HG03354 (cell line): ENCODE measurements around the gene EPHA2.
"Not testable (repeated sequence)": the region's sequence is repeated elsewhere in the genome, so short reads cannot be mapped to it uniquely, and the experiment has no call there.

Experiments
- ATAC-seq: cut with Tn5 transposase; IDR thresholded peaks from one replicate; pipeline ENCODE4 v1.9.1; 2021; ENCODE audit warnings: mild to moderate bottlenecking; ENCODE audit not compliant: unreplicated experiment, poor library complexity, severe bottlenecking

The EPHA2 gene

DNA sequence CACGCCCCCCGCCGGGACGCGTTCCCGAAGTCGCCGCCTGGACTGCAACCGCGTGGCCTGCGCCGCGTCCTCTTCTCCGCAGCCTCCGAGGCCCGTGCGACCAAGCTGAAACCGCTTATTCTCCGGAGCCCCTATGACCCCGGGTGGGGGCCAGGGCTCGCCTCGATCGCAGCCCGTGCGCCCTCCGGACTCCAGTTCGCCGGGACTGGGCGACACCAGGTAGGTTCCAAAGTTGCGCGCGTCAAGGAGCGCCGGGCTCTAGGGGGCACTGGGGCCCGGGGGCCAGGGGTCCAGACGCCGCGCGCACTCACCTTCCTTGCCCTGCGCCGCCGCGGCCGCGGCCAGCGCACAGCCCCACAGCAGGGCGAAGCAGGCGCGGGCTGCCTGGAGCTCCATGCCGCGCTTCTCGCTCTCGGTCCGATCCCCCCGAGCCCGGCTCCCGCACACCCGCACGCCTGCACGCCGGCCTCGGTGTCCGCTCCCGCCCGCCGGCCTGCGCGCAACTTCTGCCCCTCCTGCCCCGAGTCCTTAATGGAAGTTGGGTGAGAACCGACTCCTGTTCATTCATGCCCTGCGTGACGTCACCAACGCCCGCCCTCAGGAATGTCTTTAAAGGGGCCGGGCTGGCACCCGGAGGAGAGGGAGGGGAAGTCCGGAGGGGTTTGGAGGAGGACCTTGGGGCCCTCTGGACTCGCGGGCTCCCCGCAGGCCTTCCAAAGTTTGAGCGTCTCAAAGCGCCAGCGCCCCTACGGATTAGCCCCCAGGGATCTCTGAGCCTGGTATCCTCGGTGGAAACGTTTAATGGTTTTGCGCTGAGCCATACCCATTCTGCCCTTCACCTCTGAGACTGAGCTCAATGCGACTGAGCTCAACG, at the start of gene EPHA2:
TSS of gene EPHA2 (minus strand) at position 533 of the 874 bp plus-strand sequence. CDS start at position 396, 137 bp downstream.
- no peak for ATAC-seq

DNA sequence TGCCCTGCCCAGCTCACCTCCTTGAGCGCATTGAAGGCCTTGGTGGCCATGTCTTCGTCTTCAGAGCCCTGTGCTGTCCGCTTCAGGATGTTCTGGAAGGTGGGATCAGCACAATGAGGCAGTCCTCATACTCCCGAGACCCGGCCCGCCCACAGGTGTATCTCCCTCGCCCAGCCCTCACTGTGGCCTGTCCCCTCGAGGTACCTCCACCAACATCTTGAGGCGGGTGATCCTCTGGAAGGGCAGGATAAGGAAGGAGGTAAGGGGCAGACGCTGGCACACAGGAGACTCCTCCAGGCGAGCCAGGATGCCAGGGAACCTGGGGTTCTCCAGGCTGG, 49.4 kb upstream of the EPHA2 start:
- ATAC-seq, result no peak

GRCh38 chr1:16204634-16205333, 48.9 kb upstream of the EPHA2 start:
- no peak for ATAC-seq

GRCh38 chr1:16204216-16204615, 48.3 kb upstream of the EPHA2 start:
- ATAC-seq, result no peak

DNA sequence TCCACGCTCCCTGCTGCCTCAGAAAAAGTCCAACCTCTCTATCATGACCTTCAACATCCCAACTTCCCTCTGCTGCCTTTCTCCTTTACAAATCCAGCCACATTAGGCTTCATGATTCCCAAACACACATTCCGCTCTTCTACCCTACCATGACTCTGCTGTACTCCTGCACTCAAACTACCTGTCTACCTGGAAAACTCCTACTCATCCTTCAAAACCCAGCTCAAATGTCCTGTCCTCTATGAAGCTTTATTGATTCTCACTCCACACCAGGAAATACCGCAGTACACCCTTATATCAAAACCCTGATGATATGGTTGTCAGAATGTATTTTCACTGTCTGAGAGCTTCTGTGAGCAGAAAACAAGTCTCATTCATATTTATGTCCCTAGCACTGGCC, 47.7 kb upstream of the EPHA2 start:
- no peak for ATAC-seq

- no peak for ATAC-seq
These were observed 46.7 kb upstream of the EPHA2 start for GRCh38 chr1:16202281-16203210.

GRCh38 chr1:16199700-16200099, 43.8 kb upstream of the EPHA2 start:
- no peak for ATAC-seq

DNA sequence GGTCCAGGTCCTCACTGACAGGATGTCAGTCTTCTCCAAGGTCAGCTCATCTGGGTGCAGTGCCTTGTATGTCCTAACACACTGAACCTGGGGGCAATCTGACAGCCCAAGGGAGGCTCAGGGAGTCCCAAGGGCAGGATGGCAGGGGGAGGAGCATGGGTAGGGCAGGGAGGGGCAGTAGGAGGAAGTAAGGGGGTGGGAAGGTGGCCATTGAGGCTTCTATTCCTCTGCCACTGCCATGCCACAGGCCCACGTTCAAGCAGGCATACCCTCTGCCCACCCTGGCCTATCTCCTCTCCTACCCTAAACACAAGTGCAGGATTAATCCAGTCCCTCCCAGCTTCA, 43.3 kb upstream of the EPHA2 start:
- no peak for ATAC-seq

DNA sequence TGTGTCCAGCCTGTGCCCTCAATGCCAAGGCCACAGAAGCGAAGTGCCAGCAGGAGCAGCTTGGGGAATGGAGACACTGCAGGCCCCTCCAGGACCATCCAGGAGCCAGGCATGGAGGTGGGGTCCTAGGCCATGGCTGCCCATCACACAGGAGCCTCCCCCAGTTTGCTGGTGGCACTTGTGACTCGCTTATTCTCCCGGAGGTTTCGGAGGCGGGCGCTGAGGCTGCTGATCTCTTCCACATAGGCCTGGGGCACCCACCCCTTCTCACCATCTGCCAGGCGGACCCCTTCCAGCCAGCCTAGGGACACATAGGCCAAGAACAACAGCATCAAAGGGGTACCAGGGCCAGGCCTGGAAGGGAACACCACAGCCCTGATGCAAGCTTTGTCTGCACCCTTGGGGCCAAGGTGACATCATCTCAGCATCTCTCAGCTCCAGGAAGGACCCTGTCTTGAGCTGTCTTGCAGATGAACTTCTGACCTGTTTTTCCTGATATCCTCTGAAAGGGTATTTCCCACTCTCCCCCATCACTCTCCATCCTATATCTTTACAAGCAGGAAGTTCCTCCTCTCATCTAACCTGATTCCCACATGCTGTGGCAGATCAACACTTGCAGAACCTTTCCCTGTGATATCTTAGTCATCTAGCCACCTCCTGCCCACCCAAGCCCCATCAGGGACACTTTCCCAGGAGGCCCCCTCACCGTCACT, 42.7 kb upstream of the EPHA2 start:
- ATAC-seq, result no peak

GRCh38 chr1:16196874-16197273, 41.0 kb upstream of the EPHA2 start:
- no peak for ATAC-seq

DNA sequence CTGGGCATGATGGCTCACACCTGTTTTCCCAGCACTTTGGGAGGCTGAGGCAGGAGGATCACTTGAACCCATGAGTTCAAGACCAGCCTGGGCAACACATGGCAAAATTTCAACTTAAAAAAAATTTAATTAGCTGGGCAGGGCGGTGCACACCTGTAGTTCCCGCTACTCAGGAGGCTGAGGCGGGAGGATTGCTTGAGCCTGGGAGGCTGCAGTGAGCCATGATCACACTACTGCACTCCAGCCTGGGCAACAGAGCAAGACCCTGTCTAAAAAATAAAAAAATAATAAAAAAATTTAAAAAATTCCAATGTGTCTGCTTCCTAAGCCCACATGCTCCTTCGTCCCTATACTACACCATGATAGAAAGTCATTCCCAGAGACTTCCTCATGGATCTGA, 40.3 kb upstream of the EPHA2 start:
- not testable (repeated sequence) for ATAC-seq

- no peak for ATAC-seq
These were observed 39.6 kb upstream of the EPHA2 start for GRCh38 chr1:16195518-16195905.

- ATAC-seq, result no peak
These were observed 36.2 kb upstream of the EPHA2 start for GRCh38 chr1:16191916-16192546.

GRCh38 chr1:16191309-16191708, 35.4 kb upstream of the EPHA2 start:
- no peak for ATAC-seq

DNA sequence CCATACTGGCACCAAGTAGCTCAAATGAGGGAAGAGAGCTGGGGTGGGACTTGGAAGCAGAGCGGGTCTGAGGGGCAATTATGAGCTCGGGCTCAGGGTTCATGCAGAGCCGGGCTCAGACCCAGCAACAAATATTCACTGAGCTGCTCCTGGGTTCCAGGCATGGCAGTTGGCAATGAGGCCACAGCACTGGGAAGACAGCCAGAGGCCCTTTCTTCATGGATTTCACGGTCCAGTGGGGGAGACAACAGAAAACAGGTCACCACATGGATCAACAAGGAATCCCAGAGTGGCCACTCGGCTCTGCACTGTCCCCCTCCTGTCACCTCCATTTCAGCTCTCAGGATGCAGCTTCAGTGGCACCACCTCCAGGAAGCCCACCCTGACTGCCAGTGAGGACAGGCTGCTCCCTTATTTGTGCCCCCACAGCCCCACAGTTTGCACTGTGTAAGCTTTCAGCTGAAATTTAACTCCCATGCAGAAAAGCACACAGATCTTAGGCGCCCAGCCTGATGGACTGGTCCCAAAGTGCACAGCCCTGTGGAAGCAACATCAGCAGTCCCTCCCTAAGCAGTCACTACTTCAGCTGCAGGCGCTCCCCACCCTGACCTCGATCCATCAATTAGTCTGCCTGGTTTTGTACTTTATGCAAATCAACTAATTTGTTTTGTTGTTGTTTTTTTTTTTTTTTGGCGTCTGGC, 34.2 kb upstream of the EPHA2 start:
- ATAC-seq, result no peak

GRCh38 chr1:16189003-16189402, 33.1 kb upstream of the EPHA2 start:
- no peak for ATAC-seq

DNA sequence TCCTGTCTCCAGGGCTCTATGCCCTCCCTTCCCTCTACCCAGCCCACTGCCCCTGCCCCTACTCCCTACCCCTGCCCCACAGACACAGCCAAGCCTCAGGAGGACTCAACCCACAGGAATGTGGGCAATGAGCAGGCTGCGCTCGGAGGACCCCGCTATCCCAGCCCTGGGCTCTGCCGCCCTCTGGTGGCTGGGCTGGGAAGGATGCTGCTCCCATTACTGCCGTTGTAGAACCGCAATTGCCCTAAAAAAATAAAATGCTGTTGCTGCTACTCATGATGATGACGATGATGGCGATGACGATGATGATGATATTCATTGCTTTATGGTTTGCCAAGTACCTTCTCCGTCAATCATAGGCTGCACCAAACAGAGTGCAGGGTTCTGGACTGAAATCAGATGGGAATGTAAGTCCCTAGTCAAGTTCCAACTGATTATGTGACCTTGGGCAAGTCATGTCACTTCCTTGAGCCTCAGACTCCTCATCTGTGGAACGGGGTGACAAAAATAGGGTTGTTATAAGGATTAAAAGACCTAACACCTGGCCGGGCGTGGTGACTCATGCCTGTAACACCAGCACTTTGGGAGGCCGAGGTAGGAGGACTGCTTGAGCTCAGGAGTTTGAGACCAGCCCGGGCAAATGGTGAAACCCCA, 32.0 kb upstream of the EPHA2 start:
- no peak for ATAC-seq

- ATAC-seq, result no peak
These were observed 30.9 kb upstream of the EPHA2 start for GRCh38 chr1:16186655-16187235.
